Breast epithelium (tissue), 4 donors: ENCODE measurements around the gene LDB3. TPM values are rescaled to one million over a fixed set of nuclear protein-coding genes. Genes with fewer than 3 reads are reported as not detected.

Experiments
- DNase-seq, 2 donors: peaks; one replicate each; pipeline ENCODE4 v3.0.0-alpha.2; 2019; ENCODE audit warnings: low spot score in 2 of 2
- H3K27ac ChIP-seq, 2 donors: fragments of 200-600 bp; sonication (generic) in 1 of 2; one replicate each; pipeline ENCODE4 v1.5.1; 2016 to 2019; ENCODE audit warnings: mild to moderate bottlenecking in 1 of 2
- H3K27me3 ChIP-seq, 2 donors: fragments of 200-600 bp; sonication (generic) in 1 of 2; one replicate each; pipeline versions ENCODE4 v1.5.1 to v1.6.0; 2017 to 2019; ENCODE audit warnings: control low read depth in 1 of 2, mild to moderate bottlenecking in 1 of 2
- H3K36me3 ChIP-seq: fragments of 200-600 bp; one replicate; pipeline ENCODE4 v1.5.1; 2019
- H3K4me1 ChIP-seq, 2 donors: fragments of 200-600 bp; sonication (generic); one replicate each; pipeline ENCODE4 v1.5.1; 2016 to 2019; ENCODE audit warnings: control low read depth in 1 of 2
- H3K4me3 ChIP-seq, 3 donors: fragments of 200-600 bp; sonication (generic); 1 replicate in 2 of 3; 2 replicates in 1 of 3; pipeline ENCODE4 v1.5.1; 2016 to 2019; ENCODE audit warnings: mild to moderate bottlenecking in 3 of 3, moderate library complexity in 2 of 3
- H3K9me3 ChIP-seq, 2 donors: fragments of 200-600 bp; sonication (generic) in 1 of 2; one replicate each; pipeline ENCODE4 v1.5.1; 2016 to 2019; ENCODE audit warnings: control low read depth in 1 of 2
- POLR2A ChIP-seq: fragments of 450-650 bp; IDR thresholded peaks from one replicate; pipeline ENCODE4 v1.6.1; 2016; ENCODE audit warnings: antibody characterized with exemption, mild to moderate bottlenecking, moderate library complexity
- POLR2AphosphoS5 ChIP-seq, 3 donors: sonication (generic); formaldehyde crosslinking; IDR thresholded peaks; one replicate each; pipeline ENCODE4 v1.6.1; 2017; ENCODE audit warnings: antibody characterized with exemption in 3 of 3
- intact Hi-C: fragments of 100-400 bp; cut with DNase I; formaldehyde crosslinking; loops from one replicate; pipeline ENCODE4 v1.15.1; 2023; ENCODE audit warnings: low total_unique reads
- total RNA-seq, 3 donors: library from RNA; depleted of rRNA; stranded (reverse); fragments of >200 nt; gene quantifications; one replicate each; pipeline ENCODE4 v1.1.0, GENCODE V29; 2016
- TF ChIP-seq, protein P1 (sequence below), 3 donors: fragments of 450-650 bp; IDR thresholded peaks; one replicate each; pipeline ENCODE4 v1.5.1; 2016 to 2017; ENCODE audit warnings: antibody characterized with exemption in 3 of 3, mild to moderate bottlenecking in 3 of 3, moderate library complexity in 3 of 3

Gene LDB3
- total RNA-seq, 3 donors from 2014 or later: 0.98 to 2.9 (median 1.3) TPM

DNA sequence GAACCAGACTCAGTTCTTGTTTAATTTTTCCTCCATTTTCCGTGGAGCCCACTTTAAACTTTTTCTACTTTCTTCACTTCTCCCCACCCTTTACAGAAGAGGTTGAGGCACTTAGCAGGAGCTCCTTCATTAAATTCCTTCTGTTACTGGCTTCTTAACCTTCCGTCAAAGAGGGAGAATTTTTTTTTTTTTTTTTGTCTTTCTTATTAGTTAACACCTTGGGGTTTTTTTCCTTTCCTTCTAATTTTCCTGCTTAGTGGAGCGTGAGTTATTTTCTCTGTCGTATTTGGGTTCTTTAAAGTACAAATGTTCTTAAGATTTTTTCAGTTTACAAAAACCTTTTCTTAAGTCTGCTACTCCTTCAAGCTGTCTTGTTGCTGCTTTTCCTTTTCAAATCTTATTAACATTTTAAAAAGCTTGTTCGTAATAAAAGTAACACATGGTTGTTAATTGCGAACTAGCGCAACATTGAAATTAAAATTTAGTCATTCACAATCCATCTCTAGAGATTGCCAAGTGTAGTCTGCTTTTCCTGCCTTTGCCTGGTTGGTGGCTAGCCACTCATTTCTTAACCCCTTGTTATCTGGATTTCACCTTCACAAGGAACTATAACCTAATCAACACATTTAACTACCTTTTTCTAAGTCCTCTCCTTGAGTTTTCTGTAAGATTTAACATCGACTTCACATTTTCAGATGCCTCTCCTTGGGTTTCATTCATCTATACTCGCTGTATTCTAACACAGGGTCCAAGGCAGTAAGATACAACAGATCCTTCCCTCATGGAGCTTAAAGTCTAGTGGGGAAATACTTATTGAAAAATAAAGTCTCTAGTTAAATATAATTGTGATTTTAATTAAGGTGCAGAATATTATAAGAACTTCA lies 90.1 kb downstream of the LDB3 start:
- Histone ChIP-seq H3K9me3 (no peaks in the 10 kb centered on the region), H3K4me1 (no peaks in the 10 kb centered on the region), H3K27me3 (no peaks in the 10 kb centered on the region), H3K4me3 (peak overlapping the region; percentile 63 to 93 (median 81)), H3K36me3 (no peaks in the 10 kb centered on the region), H3K27ac (peak overlapping the region; percentile 95 to 97)
- DNase-seq: no peak
- intact Hi-C loops: no loop called here
- TF ChIP-seq POLR2AphosphoS5 (IDR thresholded peaks at IDR 0.05): no peak
- TF ChIP-seq, protein P1, sequence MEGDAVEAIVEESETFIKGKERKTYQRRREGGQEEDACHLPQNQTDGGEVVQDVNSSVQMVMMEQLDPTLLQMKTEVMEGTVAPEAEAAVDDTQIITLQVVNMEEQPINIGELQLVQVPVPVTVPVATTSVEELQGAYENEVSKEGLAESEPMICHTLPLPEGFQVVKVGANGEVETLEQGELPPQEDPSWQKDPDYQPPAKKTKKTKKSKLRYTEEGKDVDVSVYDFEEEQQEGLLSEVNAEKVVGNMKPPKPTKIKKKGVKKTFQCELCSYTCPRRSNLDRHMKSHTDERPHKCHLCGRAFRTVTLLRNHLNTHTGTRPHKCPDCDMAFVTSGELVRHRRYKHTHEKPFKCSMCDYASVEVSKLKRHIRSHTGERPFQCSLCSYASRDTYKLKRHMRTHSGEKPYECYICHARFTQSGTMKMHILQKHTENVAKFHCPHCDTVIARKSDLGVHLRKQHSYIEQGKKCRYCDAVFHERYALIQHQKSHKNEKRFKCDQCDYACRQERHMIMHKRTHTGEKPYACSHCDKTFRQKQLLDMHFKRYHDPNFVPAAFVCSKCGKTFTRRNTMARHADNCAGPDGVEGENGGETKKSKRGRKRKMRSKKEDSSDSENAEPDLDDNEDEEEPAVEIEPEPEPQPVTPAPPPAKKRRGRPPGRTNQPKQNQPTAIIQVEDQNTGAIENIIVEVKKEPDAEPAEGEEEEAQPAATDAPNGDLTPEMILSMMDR (IDR thresholded peaks at IDR 0.05): no peak
- no peak for TF ChIP-seq POLR2A

DNA sequence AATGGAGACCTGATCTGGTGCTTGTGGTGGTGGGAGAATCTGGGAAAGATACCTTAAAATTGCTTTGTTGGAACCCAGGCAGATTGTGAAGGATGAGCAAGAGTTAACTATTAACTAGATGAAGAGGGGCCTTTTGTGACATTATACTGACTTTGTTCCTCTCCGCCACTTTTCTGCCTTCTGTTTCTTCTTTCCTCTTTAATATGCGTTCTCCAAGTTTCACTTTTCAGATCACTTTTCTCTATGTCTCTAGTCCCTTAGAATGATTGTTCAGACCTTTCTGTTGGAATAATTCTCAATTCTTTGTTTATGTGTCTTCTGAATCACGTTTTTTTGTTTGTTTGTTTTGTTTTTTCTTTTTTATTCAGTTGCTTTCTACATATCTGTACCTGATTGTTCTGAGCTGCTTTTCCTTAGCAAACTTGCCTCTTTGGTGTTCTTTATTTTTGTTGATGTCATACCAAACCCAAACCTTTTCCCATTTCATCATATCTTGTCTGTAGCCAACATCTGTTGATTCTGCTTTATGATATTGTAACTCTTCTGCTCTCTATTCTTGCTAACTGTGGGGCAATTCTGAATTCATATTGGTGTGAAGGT lies 90.9 kb downstream of the LDB3 start:
- Histone ChIP-seq H3K4me3 (peak overlapping the region; percentile 50 to 81 (median 63)), H3K4me1 (no peaks in the 10 kb centered on the region), H3K27ac (peak overlapping the region in 1 of 2 donors; percentile 95), H3K36me3 (no peaks in the 10 kb centered on the region), H3K9me3 (no peaks in the 10 kb centered on the region), H3K27me3 (no peaks in the 10 kb centered on the region)
- TF ChIP-seq, protein P1 (IDR thresholded peaks at IDR 0.05): no peak
- TF ChIP-seq POLR2AphosphoS5 (IDR thresholded peaks at IDR 0.05): no peak
- TF ChIP-seq POLR2A: no peak
- intact Hi-C loops: no loop called here
- DNase-seq: no peak

DNA sequence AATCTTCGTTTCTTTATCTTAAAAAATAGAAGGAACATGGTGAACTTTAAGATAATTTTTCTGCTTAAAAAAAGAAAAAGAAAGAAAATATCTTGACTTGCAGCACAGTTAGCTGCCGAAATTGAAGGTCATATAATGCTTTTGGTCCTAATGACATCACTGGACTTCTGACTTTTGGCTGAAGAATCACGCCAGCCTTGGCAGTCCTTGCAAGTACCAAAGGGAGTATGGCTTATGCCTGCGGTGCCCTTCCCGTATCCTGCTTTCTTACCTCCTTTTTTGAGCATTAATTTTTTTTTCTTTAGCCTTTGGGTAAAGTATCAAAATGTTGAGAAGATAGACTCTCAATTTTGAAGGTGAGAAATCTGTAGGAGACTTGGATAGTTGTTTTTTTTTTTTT lies 95.1 kb downstream of the LDB3 start:
- H3K4me3 ChIP-seq: no peak overlapping the region
- no peak for DNase-seq
- H3K9me3 ChIP-seq: no peaks in the 10 kb centered on the region
- intact Hi-C loops: no loop called here
- TF ChIP-seq, protein P1 (IDR thresholded peaks at IDR 0.05): no peak
- no peak for TF ChIP-seq POLR2AphosphoS5 (IDR thresholded peaks at IDR 0.05)
- TF ChIP-seq POLR2A: no peak
- no peak overlapping the region for H3K27ac ChIP-seq
- H3K4me1 ChIP-seq: no peaks in the 10 kb centered on the region
- no peaks in the 10 kb centered on the region for H3K27me3 ChIP-seq
- no peaks in the 10 kb centered on the region for H3K36me3 ChIP-seq

DNA sequence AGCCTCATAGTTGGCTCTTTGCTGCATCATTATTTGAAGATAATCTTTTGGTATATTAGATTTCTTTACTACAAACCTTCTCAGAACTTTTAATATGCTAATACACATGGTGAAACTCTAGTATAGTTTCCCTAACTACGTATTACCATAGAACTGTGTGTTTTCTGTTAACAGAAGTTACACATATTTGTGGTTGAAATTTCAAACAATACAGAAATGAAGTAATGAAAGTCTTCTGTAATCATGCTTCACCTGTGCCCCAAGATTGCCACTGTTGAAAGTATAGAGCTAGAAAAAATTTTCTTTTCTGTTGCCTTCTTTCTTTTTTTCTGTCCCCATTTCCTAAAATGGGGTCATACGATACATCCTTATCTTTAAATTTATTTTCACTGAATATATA lies 97.2 kb downstream of the LDB3 start:
- H3K27ac ChIP-seq: no peak overlapping the region
- intact Hi-C loops: no loop called here
- H3K4me3 ChIP-seq: no peak overlapping the region
- no peaks in the 10 kb centered on the region for H3K9me3 ChIP-seq
- TF ChIP-seq, protein P1 (IDR thresholded peaks at IDR 0.05): no peak
- TF ChIP-seq POLR2A (no peak), POLR2AphosphoS5 (IDR thresholded peaks at IDR 0.05) (no peak)
- no peaks in the 10 kb centered on the region for H3K27me3 ChIP-seq
- DNase-seq: no peak
- H3K36me3 ChIP-seq: no peaks in the 10 kb centered on the region
- peaks cover 0 to 9% of the 10 kb centered on the region in 2 donors for H3K4me1 ChIP-seq
